HG02981 (cell line): ENCODE measurements around the gene WTIP.
"Not testable (repeated sequence)": the region's sequence is repeated elsewhere in the genome, so short reads cannot be mapped to it uniquely, and the experiment has no call there.

ENCODE experiments used
- ATAC-seq: cut with Tn5 transposase; IDR thresholded peaks from one replicate; pipeline ENCODE4 v1.9.1; 2021; ENCODE audit warnings: mild to moderate bottlenecking, moderate library complexity; ENCODE audit not compliant: unreplicated experiment

WTIP gene

GRCh38 chr19:34502582-34503411 lies 21.2 kb downstream of the WTIP start:
- ATAC-seq: no peak

- ATAC-seq: no peak
Observed at GRCh38 chr19:34503531-34504272, 22.1 kb downstream of the WTIP start.

GRCh38 chr19:34504273-34504808 lies 22.8 kb downstream of the WTIP start:
- ATAC-seq: no peak

GRCh38 chr19:34504809-34505291 lies 23.3 kb downstream of the WTIP start:
- ATAC-seq: no peak

- no peak for ATAC-seq
Observed at GRCh38 chr19:34505321-34506025, 23.9 kb downstream of the WTIP start.

GRCh38 chr19:34506026-34506370 lies 24.4 kb downstream of the WTIP start:
- ATAC-seq: no peak

- ATAC-seq: no peak
Observed at GRCh38 chr19:34507414-34508067, 26.0 kb downstream of the WTIP start.

- no peak for ATAC-seq
Observed at GRCh38 chr19:34508540-34508939, 27.0 kb downstream of the WTIP start.

- ATAC-seq: not testable (repeated sequence)
Observed at GRCh38 chr19:34510904-34511303, 29.3 kb downstream of the WTIP start.

- ATAC-seq: no peak
Observed at GRCh38 chr19:34512254-34512822, 30.8 kb downstream of the WTIP start.

GRCh38 chr19:34513767-34514166 lies 32.2 kb downstream of the WTIP start:
- ATAC-seq: no peak

GRCh38 chr19:34519602-34520001 lies 38.0 kb downstream of the WTIP start:
- ATAC-seq: no peak

- no peak for ATAC-seq
Observed at GRCh38 chr19:34523408-34523807, 41.9 kb downstream of the WTIP start.

GRCh38 chr19:34525001-34525400 lies 43.4 kb downstream of the WTIP start:
- no peak for ATAC-seq

- no peak for ATAC-seq
Observed at GRCh38 chr19:34534206-34534605, 52.6 kb downstream of the WTIP start.

GRCh38 chr19:34539396-34539795 lies 57.8 kb downstream of the WTIP start:
- ATAC-seq: no peak

GRCh38 chr19:34540811-34541557 lies 59.4 kb downstream of the WTIP start:
- no peak for ATAC-seq

GRCh38 chr19:34549833-34550232 lies 68.3 kb downstream of the WTIP start:
- no peak for ATAC-seq

- no peak for ATAC-seq
Observed at GRCh38 chr19:34555447-34555846, 73.9 kb downstream of the WTIP start.

GRCh38 chr19:34556488-34556887 lies 74.9 kb downstream of the WTIP start:
- no peak for ATAC-seq
